HepG2 (cell line): ENCODE data around the gene BMPR2. TPM values are rescaled to one million over a fixed set of nuclear protein-coding genes. Genes with fewer than 3 reads are reported as not detected.

Experiments used
- CREB1 ChIP-seq, 2 experiments: fragments of 450-650 bp in 1 of 2; IDR thresholded peaks; 2 replicates each; pipeline ENCODE4 v1.6.1; 2016 to 2017; ENCODE audit warnings: control low read depth in 1 of 2, mild to moderate bottlenecking in 1 of 2, missing compliant biosample characterization in 1 of 2, missing genetic modification characterization in 1 of 2
- CTCF ChIP-seq: sonication (generic); formaldehyde crosslinking; IDR thresholded peaks from 2 replicates; pipeline ENCODE4 v1.5.0; 2020; ENCODE audit warnings: mild to moderate bottlenecking, missing genetic modification reagents, moderate library complexity
- EED ChIP-seq: sonication (generic); formaldehyde crosslinking; IDR thresholded peaks from 2 replicates; pipeline ENCODE4 v1.5.0; 2020; ENCODE audit warnings: mild to moderate bottlenecking, missing genetic modification reagents
- GATAD2A ChIP-seq: IDR thresholded peaks from 2 replicates; pipeline ENCODE4 v1.6.1; 2016
- HNRNPH1 ChIP-seq: fragments of 200-400 bp; formaldehyde crosslinking; optimal IDR thresholded peaks from 2 replicates; pipeline ENCODE3; 2017; ENCODE audit warnings: mild to moderate bottlenecking, low read depth, low read length
- HOXD1 ChIP-seq: sonication (generic); formaldehyde crosslinking; IDR thresholded peaks from 2 replicates; pipeline ENCODE4 v1.5.0; 2020; ENCODE audit warnings: missing genetic modification reagents
- KLF13 ChIP-seq: sonication (generic); formaldehyde crosslinking; IDR thresholded peaks from 2 replicates; pipeline ENCODE4 v1.4.0; 2020; ENCODE audit warnings: mild to moderate bottlenecking, missing genetic modification reagents
- MLLT10 ChIP-seq: sonication (generic); formaldehyde crosslinking; IDR thresholded peaks from 2 replicates; pipeline ENCODE4 v1.4.0; 2020; ENCODE audit warnings: missing genetic modification reagents
- NCOA2 ChIP-seq: sonication (generic); formaldehyde crosslinking; IDR thresholded peaks from 2 replicates; pipeline ENCODE4 v1.8.0; 2022; ENCODE audit warnings: inconsistent platforms
- NCOA5 ChIP-seq: sonication (generic); formaldehyde crosslinking; IDR thresholded peaks from 2 replicates; pipeline ENCODE4 v1.4.0; 2020; ENCODE audit warnings: missing genetic modification reagents
- NFE2L1 ChIP-seq: sonication (generic); formaldehyde crosslinking; IDR thresholded peaks from 2 replicates; pipeline ENCODE4 v1.4.0; 2020; ENCODE audit warnings: missing genetic modification reagents, mild to moderate bottlenecking, borderline replicate concordance
- NFIC ChIP-seq: IDR thresholded peaks from 2 replicates; pipeline ENCODE4 v1.6.1; 2012; ENCODE audit warnings: mild to moderate bottlenecking, low read length, inconsistent platforms
- POGK ChIP-seq: sonication (generic); formaldehyde crosslinking; conservative IDR thresholded peaks from 2 replicates; pipeline ENCODE4 v1.8.0; 2022; ENCODE audit warnings: mild to moderate bottlenecking, moderate library complexity, missing genetic modification reagents
- RFXAP ChIP-seq: sonication (generic); formaldehyde crosslinking; IDR thresholded peaks from 2 replicates; pipeline ENCODE4 v1.4.0; 2020; ENCODE audit warnings: missing genetic modification reagents, borderline replicate concordance
- SSRP1 ChIP-seq: IDR thresholded peaks from 2 replicates; pipeline ENCODE4 v1.6.1; 2016; ENCODE audit warnings: control low read depth
- ZBTB8A ChIP-seq: sonication (generic); formaldehyde crosslinking; IDR thresholded peaks from 2 replicates; pipeline ENCODE4 v1.4.0; 2020; ENCODE audit warnings: mild to moderate bottlenecking, low read depth, missing genetic modification reagents, borderline replicate concordance
- ZMAT5 ChIP-seq: sonication (generic); formaldehyde crosslinking; IDR thresholded peaks from 2 replicates; pipeline ENCODE4 v1.5.0; 2020; ENCODE audit warnings: mild to moderate bottlenecking, low read depth, missing genetic modification reagents, borderline replicate concordance
- ZNF207 ChIP-seq: fragments of 450-650 bp; IDR thresholded peaks from 2 replicates; pipeline ENCODE4 v1.6.1; 2016; ENCODE audit warnings: antibody characterized with exemption, borderline replicate concordance
- ZNF383 ChIP-seq: sonication (generic); formaldehyde crosslinking; IDR thresholded peaks from 2 replicates; pipeline ENCODE4 v1.4.0; 2020; ENCODE audit warnings: missing genetic modification reagents, mild to moderate bottlenecking, borderline replicate concordance
- ZNF619 ChIP-seq: sonication (generic); formaldehyde crosslinking; IDR thresholded peaks from 2 replicates; pipeline ENCODE4 v1.4.0; 2020; ENCODE audit warnings: mild to moderate bottlenecking, missing genetic modification reagents
- ZNF672 ChIP-seq: sonication (generic); formaldehyde crosslinking; IDR thresholded peaks from 2 replicates; pipeline ENCODE4 v1.8.1; 2022; ENCODE audit warnings: missing genetic modification reagents
- ZNF737 ChIP-seq: sonication (generic); formaldehyde crosslinking; IDR thresholded peaks from 2 replicates; pipeline ENCODE4 v1.5.0; 2020; ENCODE audit warnings: missing genetic modification reagents, mild to moderate bottlenecking, borderline replicate concordance
- ZNF850 ChIP-seq: sonication (generic); formaldehyde crosslinking; conservative IDR thresholded peaks from 2 replicates; pipeline ENCODE4 v1.9.0; 2021; ENCODE audit warnings: mild to moderate bottlenecking, missing genetic modification reagents
- polyA plus RNA-seq, 8 experiments: library from polyadenylated mRNA; depleted of rRNA in 3 of 8; stranded (reverse) in 7 of 8; unstranded in 1 of 8; fragments of >200 nt; fragmentation: Illumina TruSeq in 4 of 8; extraction: Trizol in 4 of 8; gene quantifications; 2 replicates each; pipeline versions ENCODE4 v1.2.1 to v1.2.3, GENCODE V29; 2011 to 2016; ENCODE audit warnings: low read depth in 4 of 8, missing spikeins in 1 of 8, mixed read lengths in 1 of 8; ENCODE audit not compliant: insufficient read depth in 1 of 8
- total RNA-seq, 5 experiments: library from RNA; depleted of rRNA; stranded (reverse); fragments of >200 nt; fragmentation: Illumina TruSeq; extraction: Trizol; gene quantifications; 2 replicates each; pipeline ENCODE4 v1.2.3, GENCODE V29; 2016; ENCODE audit warnings: low read depth in 1 of 5
- TF ChIP-seq, protein P1 (sequence below): sonication (generic); formaldehyde crosslinking; IDR thresholded peaks from 2 replicates; pipeline ENCODE4 v1.4.0; 2020; ENCODE audit warnings: missing genetic modification reagents
- TF ChIP-seq, protein P2 (sequence below): IDR thresholded peaks from 2 replicates; pipeline ENCODE4 v1.6.1; 2016; ENCODE audit warnings: missing compliant biosample characterization, missing genetic modification reagents, borderline replicate concordance

BMPR2 gene
- total and polyA plus RNA-seq, 2 of the 13 experiments (the other 11 are each of a cell fraction or from before 2014, with no cell fraction given): 5.5 to 10.3 TPM

GRCh38 chr2:202377207-202377761 is 1.2 kb downstream of the BMPR2 start (continued):
- TF ChIP-seq, protein P1, sequence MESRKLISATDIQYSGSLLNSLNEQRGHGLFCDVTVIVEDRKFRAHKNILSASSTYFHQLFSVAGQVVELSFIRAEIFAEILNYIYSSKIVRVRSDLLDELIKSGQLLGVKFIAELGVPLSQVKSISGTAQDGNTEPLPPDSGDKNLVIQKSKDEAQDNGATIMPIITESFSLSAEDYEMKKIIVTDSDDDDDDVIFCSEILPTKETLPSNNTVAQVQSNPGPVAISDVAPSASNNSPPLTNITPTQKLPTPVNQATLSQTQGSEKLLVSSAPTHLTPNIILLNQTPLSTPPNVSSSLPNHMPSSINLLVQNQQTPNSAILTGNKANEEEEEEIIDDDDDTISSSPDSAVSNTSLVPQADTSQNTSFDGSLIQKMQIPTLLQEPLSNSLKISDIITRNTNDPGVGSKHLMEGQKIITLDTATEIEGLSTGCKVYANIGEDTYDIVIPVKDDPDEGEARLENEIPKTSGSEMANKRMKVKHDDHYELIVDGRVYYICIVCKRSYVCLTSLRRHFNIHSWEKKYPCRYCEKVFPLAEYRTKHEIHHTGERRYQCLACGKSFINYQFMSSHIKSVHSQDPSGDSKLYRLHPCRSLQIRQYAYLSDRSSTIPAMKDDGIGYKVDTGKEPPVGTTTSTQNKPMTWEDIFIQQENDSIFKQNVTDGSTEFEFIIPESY: no peak
- TF ChIP-seq HOXD1 (CRISPR knock-in tag) (no peak), EED (peak; percentile 38; the same call in 1 of the 2 replicates), ZNF619 (CRISPR knock-in tag) (no peak; the same call in 1 of the 2 replicates), CTCF (CRISPR knock-in tag) (no peak; the same call in 1 of the 2 replicates), ZNF383 (CRISPR knock-in tag) (0 out of 2 replicates have a peak, but pooled peaks have one; percentile 82), RFXAP (CRISPR knock-in tag) (no peak), SSRP1 (CRISPR knock-in tag) (no peak), KLF13 (no peak), MLLT10 (CRISPR knock-in tag) (no peak), ZNF850 (CRISPR knock-in tag) (no peak), ZNF207 (no peak), ZNF672 (CRISPR knock-in tag) (no peak), GATAD2A (CRISPR knock-in tag) (no peak), POGK (CRISPR knock-in tag) (no peak), NCOA2 (CRISPR knock-in tag) (no peak), ZMAT5 (CRISPR knock-in tag) (no peak), NCOA5 (CRISPR knock-in tag) (no peak), ZNF737 (CRISPR knock-in tag) (no peak), ZBTB8A (no peak), NFIC (no peak), NFE2L1 (CRISPR knock-in tag) (no peak), CREB1 (IDR thresholded peaks at IDR 0.05) (no peak), CREB1 (CRISPR knock-in tag; IDR thresholded peaks at IDR 0.05) (no peak), HNRNPH1 (no peak)
- TF ChIP-seq, protein P2, sequence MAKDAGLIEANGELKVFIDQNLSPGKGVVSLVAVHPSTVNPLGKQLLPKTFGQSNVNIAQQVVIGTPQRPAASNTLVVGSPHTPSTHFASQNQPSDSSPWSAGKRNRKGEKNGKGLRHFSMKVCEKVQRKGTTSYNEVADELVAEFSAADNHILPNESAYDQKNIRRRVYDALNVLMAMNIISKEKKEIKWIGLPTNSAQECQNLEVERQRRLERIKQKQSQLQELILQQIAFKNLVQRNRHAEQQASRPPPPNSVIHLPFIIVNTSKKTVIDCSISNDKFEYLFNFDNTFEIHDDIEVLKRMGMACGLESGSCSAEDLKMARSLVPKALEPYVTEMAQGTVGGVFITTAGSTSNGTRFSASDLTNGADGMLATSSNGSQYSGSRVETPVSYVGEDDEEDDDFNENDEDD (CRISPR knock-in tag): no peak
